K562 (cell line): Measurements from ENCODE around the gene SGMS1. TPM values are rescaled to one million over a fixed set of nuclear protein-coding genes. Genes with fewer than 3 reads are reported as not detected.
A peak's percentile ranks its signal among the peaks of the same experiment; 100 is the strongest.

Experiments used
- ATAC-seq: fragments of 200-7000 bp; cut with Tn5 transposase; 3 replicates; pipeline ENCODE4 v1.9.1; 2020; ENCODE audit warnings: moderate library complexity
- BruUV-seq: library from RNA; stranded (reverse); fragments of 400-500 nt; replicated peaks from 2 replicates; lab custom pipeline; 2021; lab: Mats Ljungman, UMichigan
- CTCF ChIA-PET: fragments of 300-600 bp; formaldehyde crosslinking; extraction: SDS; loops from one replicate; lab custom pipeline; 2021; ENCODE audit warnings: low intra/inter-chr PET ratio; lab: Yijun Ruan, JAX
- POLR2A ChIA-PET: fragments of 300-600, 350-650 bp; sonication (Branson Sonifier 250); formaldehyde crosslinking; extraction: SDS; loops from one replicate; lab custom pipeline; 2021; ENCODE audit warnings: antibody characterized with exemption, inconsistent platforms; lab: Yijun Ruan, JAX
- DNase-seq, 4 experiments: peaks; one replicate each; pipeline versions ENCODE4 v3.0.0 to v3.0.0-alpha.2; 2011 to 2018; ENCODE audit warnings: low spot score in 3 of 4, mixed read lengths in 3 of 4; ENCODE audit errors: extremely low read depth in 1 of 4
- FAIRE-seq: peaks from 2 replicates; lab custom pipeline; 2011; peaks lifted over from hg19 to GRCh38; lab: Jason Lieb, UNC
- H2AFZ ChIP-seq: 2 replicates; pipeline ENCODE4 v1.6.0; 2011; ENCODE audit warnings: low read depth, low read length, control low read depth, inconsistent platforms
- H3K27ac ChIP-seq: fragments of 200-600 bp; 3 replicates; pipeline ENCODE4 v1.8.0; 2011; ENCODE audit warnings: low read depth, mild to moderate bottlenecking, control low read depth, inconsistent platforms, low read length, moderate library complexity, mixed read lengths; ENCODE audit errors: extremely low read depth
- H3K27me3 ChIP-seq, 2 experiments: fragments of 300-600 bp in 1 of 2; 2 replicates in 1 of 2; 3 replicates in 1 of 2; pipeline versions ENCODE4 v1.6.0 to v1.8.0; 2011; ENCODE audit warnings: inconsistent platforms in 2 of 2, low read length in 2 of 2, mild to moderate bottlenecking in 1 of 2, mixed read lengths in 1 of 2, moderate library complexity in 1 of 2; ENCODE audit not compliant: control insufficient read depth in 2 of 2, insufficient read depth in 2 of 2
- H3K36me3 ChIP-seq: fragments of 300-600 bp; 3 replicates; pipeline ENCODE4 v1.8.0; 2011; ENCODE audit warnings: mild to moderate bottlenecking, low read length, inconsistent platforms; ENCODE audit not compliant: control insufficient read depth, insufficient read depth
- H3K4me1 ChIP-seq, 2 experiments: fragments of 200-600 bp in 1 of 2; replicated peaks in 1 of 2; 2 replicates in 1 of 2; 3 replicates in 1 of 2; pipeline versions ENCODE4 v1.5.1 to v1.8.0; 2011; ENCODE audit warnings: inconsistent platforms in 2 of 2, low read length in 2 of 2, mild to moderate bottlenecking in 1 of 2, mixed read lengths in 1 of 2, moderate library complexity in 1 of 2; ENCODE audit not compliant: control insufficient read depth in 2 of 2, insufficient read depth in 2 of 2
- H3K4me2 ChIP-seq: 2 replicates; pipeline ENCODE4 v1.6.1; 2011; ENCODE audit warnings: low read length, control low read depth, inconsistent platforms, mixed read lengths; ENCODE audit not compliant: insufficient read depth
- H3K4me3 ChIP-seq: fragments of 200-600 bp; sonication (generic), shearing (Covaris generic); 2 replicates; pipeline ENCODE4 v1.5.1; 2016; ENCODE audit warnings: control low read depth, inconsistent platforms
- H3K79me2 ChIP-seq: fragments of 200-600 bp; 3 replicates; pipeline ENCODE4 v1.8.0; 2011; ENCODE audit warnings: low read length, inconsistent platforms; ENCODE audit not compliant: control insufficient read depth, insufficient read depth
- H3K9ac ChIP-seq, 2 experiments: 2 replicates each; pipeline versions ENCODE4 v1.6.0 to v1.6.1; 2011; ENCODE audit warnings: low read depth in 2 of 2, low read length in 2 of 2, control low read depth in 1 of 2, inconsistent platforms in 1 of 2, mild to moderate bottlenecking in 1 of 2, mixed read lengths in 1 of 2; ENCODE audit not compliant: insufficient read depth in 1 of 2
- H3K9me1 ChIP-seq: one replicate; pipeline ENCODE4 v1.6.0; 2011; ENCODE audit warnings: inconsistent platforms, mild to moderate bottlenecking, low read length, moderate library complexity; ENCODE audit not compliant: control insufficient read depth, insufficient read depth
- H3K9me3 ChIP-seq: replicated peaks from 2 replicates; pipeline ENCODE4 v1.5.1; 2011; ENCODE audit warnings: low read depth, low read length, inconsistent platforms; ENCODE audit not compliant: control insufficient read depth, insufficient read depth
- H4K20me1 ChIP-seq: replicated peaks from 2 replicates; pipeline ENCODE4 v1.6.1; 2011; ENCODE audit warnings: low read length, inconsistent platforms, mixed read lengths; ENCODE audit not compliant: control insufficient read depth, insufficient read depth
- ASH1L ChIP-seq: fragments of 450-650 bp; IDR thresholded peaks from 2 replicates; pipeline ENCODE4 v1.6.1; 2018; ENCODE audit warnings: borderline replicate concordance, mild to moderate bottlenecking, low read depth; ENCODE audit not compliant: partially characterized antibody
- ESRRA ChIP-seq: fragments of 450-650 bp; IDR thresholded peaks from 2 replicates; pipeline ENCODE4 v1.6.1; 2014; ENCODE audit warnings: low read depth, mild to moderate bottlenecking, moderate library complexity, borderline replicate concordance
- FOXM1 ChIP-seq, 2 experiments: fragments of 450-650 bp in 1 of 2; sonication (generic) in 1 of 2; formaldehyde crosslinking in 1 of 2; IDR thresholded peaks; 2 replicates each; pipeline versions ENCODE4 v1.6.1 to v1.9.0; 2017 to 2022; ENCODE audit warnings: low read depth in 2 of 2, mild to moderate bottlenecking in 2 of 2, missing genetic modification reagents in 1 of 2, moderate library complexity in 1 of 2
- GABPB1 ChIP-seq: sonication (generic); formaldehyde crosslinking; IDR thresholded peaks from 2 replicates; pipeline ENCODE4 v1.8.0; 2022; ENCODE audit warnings: mild to moderate bottlenecking, missing genetic modification reagents
- HDAC2 ChIP-seq: fragments of 450-650 bp; IDR thresholded peaks from 2 replicates; pipeline ENCODE4 v1.6.1; 2016; ENCODE audit warnings: mild to moderate bottlenecking
- MXI1 ChIP-seq: IDR thresholded peaks from 2 replicates; pipeline ENCODE4 v1.6.1; 2011; ENCODE audit warnings: low read depth, mild to moderate bottlenecking, improper control_type of control experiment, low read length
- RFX5 ChIP-seq: IDR thresholded peaks from 2 replicates; pipeline ENCODE4 v1.6.1; 2011; ENCODE audit warnings: low read depth, mild to moderate bottlenecking, improper control_type of control experiment, low read length
- SRSF9 ChIP-seq: fragments of 200-400 bp; formaldehyde crosslinking; IDR thresholded peaks from 2 replicates; pipeline ENCODE4 v1.6.1; 2017; ENCODE audit warnings: low read depth, low read length, borderline replicate concordance
- STAT5B ChIP-seq: fragments of 250-450 bp; sonication (Bioruptor Pico); IDR thresholded peaks from 2 replicates; pipeline ENCODE4 v1.8.0; 2021; ENCODE audit warnings: mild to moderate bottlenecking, inconsistent platforms
- TAF7 ChIP-seq: fragments of 450-650 bp; IDR thresholded peaks from 2 replicates; pipeline ENCODE4 v1.6.1; 2016; ENCODE audit warnings: missing genetic modification characterization, missing compliant biosample characterization
- ZNF232 ChIP-seq: sonication (generic); formaldehyde crosslinking; IDR thresholded peaks from 2 replicates; pipeline ENCODE4 v1.8.0; 2022; ENCODE audit warnings: mild to moderate bottlenecking, missing genetic modification reagents
- ZNF644 ChIP-seq: fragments of 200-800 bp; sonication (Bioruptor generic); IDR thresholded peaks from 2 replicates; pipeline ENCODE4 v1.6.1; 2016; ENCODE audit warnings: low read depth, missing genetic modification characterization, missing compliant biosample characterization
- ZNF79 ChIP-seq: fragments of 250-450 bp; sonication (Bioruptor Pico); IDR thresholded peaks from 2 replicates; pipeline ENCODE4 v1.4.0; 2020; ENCODE audit warnings: low read depth, mild to moderate bottlenecking, moderate library complexity
- WGBS: fragments of 100-300 bp; shearing (Covaris generic); methylation state at CpG from one replicate; pipeline ENCODE4 v1.1.6; 2016; ENCODE audit warnings: low coverage, mixed read lengths; ENCODE audit not compliant: insufficient coverage; ENCODE audit errors: missing lambda C conversion rate; 5-methylcytosine and 5-hydroxymethylcytosine counted together
- in situ Hi-C: fragments of 300-500 bp; cut with MboI; formaldehyde crosslinking; loops from 4 replicates; pipeline ENCODE4 v1.15.0; 2018; ENCODE audit warnings: inconsistent platforms, mixed read lengths
- intact Hi-C: fragments of 100-400 bp; cut with micrococcal nuclease; formaldehyde crosslinking; loops from 2 replicates; pipeline ENCODE4 v1.14.2; 2022
- polyA plus RNA-seq, 8 experiments: library from polyadenylated mRNA; depleted of rRNA in 4 of 8; stranded (reverse) in 5 of 8; unstranded in 3 of 8; fragments of >200 nt; fragmentation: Nextera tagmentation in 2 of 8; fragmentation: Illumina TruSeq in 1 of 8; extraction: Ambion mirVana in 2 of 8; extraction: Trizol in 1 of 8; gene quantifications; 2 replicates each; pipeline versions ENCODE4 v1.2.1 to v1.2.3, GENCODE V29; 2011 to 2014; ENCODE audit warnings: inconsistent platforms in 1 of 8, missing spikeins in 1 of 8
- total RNA-seq, 7 experiments: library from RNA; depleted of rRNA in 6 of 7; stranded (reverse); fragments of >200 nt in 6 of 7; fragmentation: Illumina TruSeq in 2 of 7; extraction: Trizol in 2 of 7; gene quantifications; 2 replicates each; pipeline versions ENCODE4 v1.2.1 to v1.2.3, GENCODE V29; 2011 to 2021; ENCODE audit warnings: low replicate concordance in 1 of 7
- TF ChIP-seq, protein P1 (sequence below), 3 experiments: fragments of 200-800 bp in 1 of 3; fragments of 250-450 bp in 1 of 3; fragments of 450-650 bp in 1 of 3; sonication (Bioruptor Pico) in 1 of 3; sonication (Bioruptor generic) in 1 of 3; formaldehyde crosslinking in 1 of 3; IDR thresholded peaks; 2 replicates each; pipeline versions ENCODE4 v1.6.1 to v1.8.0; 2016 to 2022; ENCODE audit warnings: mild to moderate bottlenecking in 2 of 3, missing genetic modification characterization in 2 of 3, missing compliant biosample characterization in 1 of 3, moderate library complexity in 1 of 3
- TF ChIP-seq, protein P2 (sequence below): fragments of 450-650 bp; IDR thresholded peaks from 2 replicates; pipeline ENCODE4 v1.6.1; 2016

The SGMS1 gene
- total and polyA plus RNA-seq, 9 of the 15 experiments (the other 6 are each of a cell fraction or from before 2014, with no cell fraction given) = 22.6 to 232 (median 82.2) TPM

DNA sequence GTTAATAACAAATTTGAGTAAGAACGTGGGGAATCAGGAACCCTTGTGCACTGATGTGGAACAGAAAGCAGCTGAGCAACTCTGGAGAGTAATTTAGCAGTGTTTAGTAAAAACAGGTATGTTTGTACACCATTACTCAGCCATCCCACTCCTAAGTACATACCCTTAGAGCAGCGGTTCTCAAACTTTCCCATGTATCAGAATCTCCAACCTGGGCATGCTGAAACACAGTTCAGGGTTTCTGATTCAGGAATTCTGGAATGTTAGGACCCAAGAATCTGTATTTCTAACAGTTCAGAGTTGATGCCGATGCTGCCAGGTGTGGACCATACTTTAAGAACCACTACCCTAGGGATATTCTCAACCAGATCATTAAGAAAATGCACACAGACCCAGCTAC is 5.1 kb downstream of the SGMS1 start:
- Histone ChIP-seq H3K9me3 (no peaks in the 10 kb centered on the region), H2AFZ (no peak overlapping the region), H3K36me3 (peaks cover 17% of the 10 kb centered on the region), H3K9ac (no peak overlapping the region; a peak in 1 of 4 replicates), H3K27ac (no peak overlapping the region), H3K9me1 (peaks cover 4% of the 10 kb centered on the region), H3K4me1 (peaks cover 22 to 37% of the 10 kb centered on the region in 2 experiments), H3K4me2 (no peak overlapping the region), H4K20me1 (peaks cover 17% of the 10 kb centered on the region), H3K79me2 (peaks cover 100% of the 10 kb centered on the region), H3K27me3 (no peaks in the 10 kb centered on the region), H3K4me3 (no peak overlapping the region)
- POLR2A ChIA-PET = interaction anchor here (0.9 to 3.8 kb wide), 3 partner anchors 12 to 287 kb away, joined by 4 to 32 read pairs (median 5); no protein-coding TSS in a partner anchor
- TF ChIP-seq RFX5 (no peak), GABPB1 (CRISPR knock-in tag) (no peak), ZNF644 (no peak), SRSF9 (no peak), TAF7 (tag) (no peak), MXI1 (no peak), ZNF79 (no peak), ESRRA (no peak), ASH1L (no peak), HDAC2 (no peak), FOXM1 (IDR thresholded peaks at IDR 0.05; ENCODE audit: low read depth) (no peak), FOXM1 (CRISPR knock-in tag; IDR thresholded peaks at IDR 0.05; ENCODE audit: low read depth) (no peak), STAT5B (CRISPR knock-in tag) (no peak), ZNF232 (CRISPR knock-in tag) (no peak)
- TF ChIP-seq, protein P1, sequence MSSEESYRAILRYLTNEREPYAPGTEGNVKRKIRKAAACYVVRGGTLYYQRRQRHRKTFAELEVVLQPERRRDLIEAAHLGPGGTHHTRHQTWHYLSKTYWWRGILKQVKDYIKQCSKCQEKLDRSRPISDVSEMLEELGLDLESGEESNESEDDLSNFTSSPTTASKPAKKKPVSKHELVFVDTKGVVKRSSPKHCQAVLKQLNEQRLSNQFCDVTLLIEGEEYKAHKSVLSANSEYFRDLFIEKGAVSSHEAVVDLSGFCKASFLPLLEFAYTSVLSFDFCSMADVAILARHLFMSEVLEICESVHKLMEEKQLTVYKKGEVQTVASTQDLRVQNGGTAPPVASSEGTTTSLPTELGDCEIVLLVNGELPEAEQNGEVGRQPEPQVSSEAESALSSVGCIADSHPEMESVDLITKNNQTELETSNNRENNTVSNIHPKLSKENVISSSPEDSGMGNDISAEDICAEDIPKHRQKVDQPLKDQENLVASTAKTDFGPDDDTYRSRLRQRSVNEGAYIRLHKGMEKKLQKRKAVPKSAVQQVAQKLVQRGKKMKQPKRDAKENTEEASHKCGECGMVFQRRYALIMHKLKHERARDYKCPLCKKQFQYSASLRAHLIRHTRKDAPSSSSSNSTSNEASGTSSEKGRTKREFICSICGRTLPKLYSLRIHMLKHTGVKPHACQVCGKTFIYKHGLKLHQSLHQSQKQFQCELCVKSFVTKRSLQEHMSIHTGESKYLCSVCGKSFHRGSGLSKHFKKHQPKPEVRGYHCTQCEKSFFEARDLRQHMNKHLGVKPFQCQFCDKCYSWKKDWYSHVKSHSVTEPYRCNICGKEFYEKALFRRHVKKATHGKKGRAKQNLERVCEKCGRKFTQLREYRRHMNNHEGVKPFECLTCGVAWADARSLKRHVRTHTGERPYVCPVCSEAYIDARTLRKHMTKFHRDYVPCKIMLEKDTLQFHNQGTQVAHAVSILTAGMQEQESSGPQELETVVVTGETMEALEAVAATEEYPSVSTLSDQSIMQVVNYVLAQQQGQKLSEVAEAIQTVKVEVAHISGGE (CRISPR knock-in tag; IDR thresholded peaks at IDR 0.05) = no peak
- TF ChIP-seq, protein P2, sequence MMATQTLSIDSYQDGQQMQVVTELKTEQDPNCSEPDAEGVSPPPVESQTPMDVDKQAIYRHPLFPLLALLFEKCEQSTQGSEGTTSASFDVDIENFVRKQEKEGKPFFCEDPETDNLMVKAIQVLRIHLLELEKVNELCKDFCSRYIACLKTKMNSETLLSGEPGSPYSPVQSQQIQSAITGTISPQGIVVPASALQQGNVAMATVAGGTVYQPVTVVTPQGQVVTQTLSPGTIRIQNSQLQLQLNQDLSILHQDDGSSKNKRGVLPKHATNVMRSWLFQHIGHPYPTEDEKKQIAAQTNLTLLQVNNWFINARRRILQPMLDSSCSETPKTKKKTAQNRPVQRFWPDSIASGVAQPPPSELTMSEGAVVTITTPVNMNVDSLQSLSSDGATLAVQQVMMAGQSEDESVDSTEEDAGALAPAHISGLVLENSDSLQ = no peak
- in situ Hi-C loops (no loop called here), intact Hi-C loops (no loop called here)
- 46% methylated on average over 3 of the region's 3 CpGs for WGBS
- no TSS peak for BruUV-seq
- DNase-seq (no peak), FAIRE-seq (peak; percentile 29), ATAC-seq (no peak)
- CTCF ChIA-PET = no interaction called here
